ENCODE data around the gene PRKCA. TPM values are rescaled to one million over a fixed set of nuclear protein-coding genes. Genes with fewer than 3 reads are reported as not detected.

The PRKCA gene
- total RNA-seq, 1 donor = 60.5 TPM

DNA sequence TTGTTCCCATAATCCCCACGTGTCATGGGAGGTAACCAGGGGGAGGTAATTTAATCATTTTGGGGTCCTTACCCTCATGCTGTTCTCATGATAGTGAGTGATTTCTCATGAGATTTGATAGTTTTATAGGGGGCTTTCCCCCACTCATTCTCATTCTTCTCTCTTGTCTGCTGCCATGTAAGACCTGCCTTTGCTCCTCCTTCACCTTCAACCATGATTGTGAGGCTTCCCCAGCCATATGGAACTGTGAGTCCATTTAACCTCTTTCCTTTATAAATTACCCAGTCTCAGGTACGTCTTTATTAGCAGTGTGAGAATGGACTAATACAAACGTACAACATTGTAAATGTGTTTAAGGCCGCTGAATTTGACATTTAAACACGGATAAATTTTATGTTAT, 37.7 kb upstream of the PRKCA start:
- no peak for DNase-seq (ENCODE audit: low read depth)
- TF ChIP-seq, protein P1, sequence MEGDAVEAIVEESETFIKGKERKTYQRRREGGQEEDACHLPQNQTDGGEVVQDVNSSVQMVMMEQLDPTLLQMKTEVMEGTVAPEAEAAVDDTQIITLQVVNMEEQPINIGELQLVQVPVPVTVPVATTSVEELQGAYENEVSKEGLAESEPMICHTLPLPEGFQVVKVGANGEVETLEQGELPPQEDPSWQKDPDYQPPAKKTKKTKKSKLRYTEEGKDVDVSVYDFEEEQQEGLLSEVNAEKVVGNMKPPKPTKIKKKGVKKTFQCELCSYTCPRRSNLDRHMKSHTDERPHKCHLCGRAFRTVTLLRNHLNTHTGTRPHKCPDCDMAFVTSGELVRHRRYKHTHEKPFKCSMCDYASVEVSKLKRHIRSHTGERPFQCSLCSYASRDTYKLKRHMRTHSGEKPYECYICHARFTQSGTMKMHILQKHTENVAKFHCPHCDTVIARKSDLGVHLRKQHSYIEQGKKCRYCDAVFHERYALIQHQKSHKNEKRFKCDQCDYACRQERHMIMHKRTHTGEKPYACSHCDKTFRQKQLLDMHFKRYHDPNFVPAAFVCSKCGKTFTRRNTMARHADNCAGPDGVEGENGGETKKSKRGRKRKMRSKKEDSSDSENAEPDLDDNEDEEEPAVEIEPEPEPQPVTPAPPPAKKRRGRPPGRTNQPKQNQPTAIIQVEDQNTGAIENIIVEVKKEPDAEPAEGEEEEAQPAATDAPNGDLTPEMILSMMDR (IDR thresholded peaks at IDR 0.05; ENCODE audit: insufficient read depth, low read depth, low read length) = no peak
- H3K4me3 ChIP-seq (ENCODE audit: low read depth, low read length) = no peak overlapping the region

DNA sequence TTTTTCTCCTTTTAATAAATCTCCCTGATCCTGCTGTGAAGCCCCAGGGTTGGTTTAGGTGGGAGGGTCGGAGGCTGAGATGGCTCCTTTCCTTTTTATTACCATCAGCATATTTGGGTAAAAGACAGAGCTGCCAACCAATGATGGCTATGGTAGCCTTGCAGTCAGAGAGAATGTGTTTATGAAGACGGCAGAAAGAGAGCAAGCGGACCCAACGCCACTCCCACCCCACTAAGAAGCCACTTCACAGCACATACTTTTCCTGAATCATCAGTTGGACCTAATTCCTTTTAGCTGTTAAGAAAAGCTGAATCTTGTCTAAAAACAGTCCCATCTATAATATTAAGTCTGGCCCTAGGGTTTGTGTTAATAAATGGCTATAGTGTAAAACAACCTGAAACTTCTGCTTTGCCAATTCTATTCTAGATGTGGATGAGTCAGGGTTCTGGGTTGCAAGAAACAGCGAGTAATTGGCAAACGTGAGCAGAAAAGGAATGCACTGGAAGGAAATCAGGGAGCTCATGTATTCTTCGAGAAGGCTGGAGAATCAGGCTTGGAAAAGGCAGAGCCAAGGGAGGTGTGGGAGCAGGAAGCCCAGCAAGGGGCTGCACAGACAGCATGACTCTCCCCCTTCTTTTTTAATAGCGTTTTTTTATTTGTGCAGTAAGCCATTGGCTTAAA, 34.0 kb upstream of the PRKCA start:
- TF ChIP-seq, protein P1 (IDR thresholded peaks at IDR 0.05; ENCODE audit: insufficient read depth, low read depth, low read length) = no peak
- no peak overlapping the region for H3K4me3 ChIP-seq (ENCODE audit: low read depth, low read length)
- peak; percentile 64 for DNase-seq (ENCODE audit: low read depth)

GRCh38 chr17:66270106-66270505, 32.3 kb upstream of the PRKCA start:
- H3K4me3 ChIP-seq (ENCODE audit: low read depth, low read length) = no peak overlapping the region
- DNase-seq (ENCODE audit: low read depth) = no peak
- TF ChIP-seq, protein P1 (IDR thresholded peaks at IDR 0.05; ENCODE audit: insufficient read depth, low read depth, low read length) = no peak

DNA sequence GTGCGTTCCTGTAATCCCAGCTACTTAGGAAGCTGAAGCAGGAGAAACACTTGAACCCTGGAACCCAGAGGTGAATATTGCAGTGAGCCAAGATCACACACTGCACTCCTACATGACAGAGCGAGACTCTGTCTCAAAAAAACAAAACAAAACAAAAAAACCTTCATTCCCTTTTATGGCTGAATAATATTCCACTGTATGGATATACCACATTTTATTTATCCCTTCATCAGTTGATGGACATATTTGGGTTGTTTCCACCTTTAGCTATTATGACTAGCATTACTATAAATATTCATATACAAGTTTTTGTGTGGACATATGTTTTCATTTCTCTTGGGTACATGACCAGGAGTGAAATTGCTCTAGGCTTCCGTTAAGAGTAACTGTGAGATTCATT, 30.9 kb upstream of the PRKCA start:
- DNase-seq (ENCODE audit: low read depth) = no peak
- no peak overlapping the region for H3K4me3 ChIP-seq (ENCODE audit: low read depth, low read length)
- TF ChIP-seq, protein P1 (IDR thresholded peaks at IDR 0.05; ENCODE audit: insufficient read depth, low read depth, low read length) = no peak

DNA sequence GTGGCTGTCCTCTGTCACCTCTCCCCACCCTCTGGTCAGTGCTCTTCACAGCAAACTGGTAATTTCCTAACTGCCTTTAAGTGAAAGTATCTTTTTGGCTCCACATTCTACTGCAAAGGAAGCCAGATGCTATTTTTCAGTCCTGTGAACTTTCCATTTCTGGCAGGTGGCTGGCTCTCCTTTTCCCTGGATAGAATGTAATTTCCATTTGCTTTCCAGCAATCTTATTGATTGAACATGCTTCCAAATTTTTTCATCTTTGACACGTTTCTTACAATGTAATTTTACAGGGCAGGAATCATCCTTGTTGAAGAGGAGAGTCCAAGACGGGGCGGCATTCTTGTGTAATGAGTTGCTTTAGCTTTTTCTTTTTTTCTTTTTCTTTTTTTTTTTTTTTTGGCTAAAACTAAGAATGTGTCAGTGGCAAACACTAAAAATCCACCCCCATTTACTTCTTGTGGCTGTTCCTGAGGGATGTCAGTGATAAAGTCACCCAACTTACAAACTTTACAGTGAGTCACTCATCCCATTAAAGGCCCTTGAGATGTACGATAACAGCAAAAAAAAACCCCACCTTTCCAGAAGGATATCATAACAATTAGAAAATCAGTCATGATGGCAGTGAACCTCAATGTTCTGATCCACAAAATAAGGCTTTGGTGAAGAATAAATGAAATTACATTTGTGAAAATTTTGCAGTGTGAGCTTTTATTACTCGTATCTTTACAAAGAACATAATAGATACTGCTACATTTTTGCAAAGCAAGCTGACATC, 29.4 kb upstream of the PRKCA start:
- no peak overlapping the region for H3K4me3 ChIP-seq (ENCODE audit: low read depth, low read length)
- DNase-seq (ENCODE audit: low read depth) = peak; percentile 79
- TF ChIP-seq, protein P1 (IDR thresholded peaks at IDR 0.05; ENCODE audit: insufficient read depth, low read depth, low read length) = no peak

DNA sequence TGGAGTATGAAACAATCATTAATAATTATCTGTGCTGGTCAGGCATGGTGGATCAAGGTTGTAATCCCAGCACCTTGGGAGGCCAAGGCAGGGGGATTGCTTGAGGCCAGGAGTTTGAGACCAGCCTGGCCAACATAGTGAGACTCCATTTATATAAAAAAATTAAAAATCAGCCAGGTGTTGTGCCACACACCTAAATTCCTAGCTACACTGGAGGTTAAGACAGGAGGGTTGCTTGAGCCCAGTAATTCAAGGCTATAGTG, 28.9 kb upstream of the PRKCA start:
- DNase-seq (ENCODE audit: low read depth) = no peak
- H3K4me3 ChIP-seq (ENCODE audit: low read depth, low read length) = no peak overlapping the region
- TF ChIP-seq, protein P1 (IDR thresholded peaks at IDR 0.05; ENCODE audit: insufficient read depth, low read depth, low read length) = no peak
